ENCODE measurements around the gene NRG2.

- TF ChIP-seq POLR2A (IDR thresholded peaks at IDR 0.05) (no peak), POLR2AphosphoS5 (IDR thresholded peaks at IDR 0.05) (no peak)
Observed at GRCh38 chr5:140014751-140015150, 28.3 kb downstream of the NRG2 start.
